Fibroblast of mammary gland (primary cell): ENCODE measurements around the gene CALM1.
A peak's percentile ranks its signal among the peaks of the same experiment; 100 is the strongest.

Source experiments
- DNase-seq: peaks from one replicate; pipeline ENCODE4 v3.0.0-alpha.2; 2010; ENCODE audit warnings: low read depth
- H3K4me3 ChIP-seq: 2 replicates; pipeline ENCODE4 v1.5.1; 2011; ENCODE audit warnings: low read depth, mild to moderate bottlenecking, low read length, moderate library complexity; ENCODE audit not compliant: control insufficient read depth
- CTCF ChIP-seq: conservative IDR thresholded peaks from 2 replicates; pipeline ENCODE4 v1.5.1; 2011; ENCODE audit warnings: low read depth, low read length, inconsistent platforms; ENCODE audit not compliant: control insufficient read depth, insufficient read depth

The CALM1 gene

GRCh38 chr14:90406384-90406798 is 9.6 kb downstream of the CALM1 start:
- no peak for DNase-seq

GRCh38 chr14:90407230-90407629 is 10.4 kb downstream of the CALM1 start:
- DNase-seq, result no peak
- TF ChIP-seq CTCF, result no peak
- no peak overlapping the region for H3K4me3 ChIP-seq

More at GRCh38 chr14:90406384-90406798, 9.6 kb downstream of the CALM1 start:
- TF ChIP-seq CTCF, result no peak
- no peak overlapping the region for H3K4me3 ChIP-seq

- no peak for TF ChIP-seq CTCF
- H3K4me3 ChIP-seq, result no peak overlapping the region
- DNase-seq, result peak; percentile 15
Observed at GRCh38 chr14:90408713-90409112, 11.9 kb downstream of the CALM1 start.

- peak; percentile 96 for DNase-seq
- no peak overlapping the region for H3K4me3 ChIP-seq
- TF ChIP-seq CTCF, result no peak
Observed at GRCh38 chr14:90409209-90409730, 12.4 kb downstream of the CALM1 start.

- H3K4me3 ChIP-seq, result no peak overlapping the region
- TF ChIP-seq CTCF, result no peak
- DNase-seq, result no peak
Observed at GRCh38 chr14:90412058-90412457, 15.2 kb downstream of the CALM1 start.

GRCh38 chr14:90416720-90417119 is 19.9 kb downstream of the CALM1 start:
- TF ChIP-seq CTCF, result no peak
- no peak overlapping the region for H3K4me3 ChIP-seq
- no peak for DNase-seq

GRCh38 chr14:90418053-90418452 is 21.2 kb downstream of the CALM1 start:
- TF ChIP-seq CTCF, result no peak
- no peak for DNase-seq
- no peak overlapping the region for H3K4me3 ChIP-seq
